CD4-positive, alpha-beta T cell treated with Interferon alpha-2 for 1 hour (primary cell): ENCODE results near the gene MAP3K7CL.
A peak's percentile ranks its signal among the peaks of the same experiment; 100 is the strongest.
"Not testable (repeated sequence)": the region's sequence is repeated elsewhere in the genome, so short reads cannot be mapped to it uniquely, and the experiment has no call there.

Experiments
- DNase-seq, 2 donors: peaks; one replicate each; pipeline ENCODE4 v3.0.0-alpha.2; 2020 to 2022

Gene MAP3K7CL

DNA sequence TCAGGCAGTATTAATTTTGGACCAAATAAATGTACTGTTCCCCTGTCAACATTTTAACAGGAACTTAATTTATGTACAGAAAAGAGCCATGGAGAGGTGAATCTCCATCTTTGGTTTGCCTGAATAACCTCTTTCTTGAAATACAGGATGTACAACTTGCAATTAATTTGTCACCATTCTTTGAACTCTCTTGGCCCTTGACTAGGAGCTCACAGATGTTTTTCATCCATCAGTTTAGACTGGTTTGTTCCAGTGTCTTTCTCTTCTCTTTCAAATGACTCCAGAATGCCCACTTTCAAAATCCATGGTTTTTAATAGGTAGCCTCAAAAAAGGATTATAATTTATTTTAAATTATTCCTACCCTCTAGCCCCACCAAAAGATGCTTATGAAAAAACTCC is 5.0 kb downstream of the MAP3K7CL start:
- DNase-seq, result no peak

DNA sequence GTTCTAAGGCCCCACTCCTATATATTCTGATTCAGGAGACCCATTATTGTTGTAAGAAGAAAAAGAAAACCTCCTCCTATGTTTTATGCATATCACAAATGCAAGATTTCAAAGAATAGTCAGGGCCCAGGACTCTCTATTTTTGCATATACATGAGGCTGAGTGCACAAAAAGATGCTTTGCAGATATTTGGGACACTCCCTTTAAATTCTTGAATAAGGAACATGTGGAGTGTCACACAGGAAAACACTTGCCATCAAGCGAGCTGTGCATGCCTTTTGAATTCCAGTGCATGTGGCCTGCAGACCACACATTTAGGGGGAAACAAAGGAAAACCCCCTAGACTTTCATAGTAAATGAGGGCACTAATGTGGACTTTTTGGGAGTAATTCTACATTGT is 5.6 kb downstream of the MAP3K7CL start:
- DNase-seq, result no peak

DNA sequence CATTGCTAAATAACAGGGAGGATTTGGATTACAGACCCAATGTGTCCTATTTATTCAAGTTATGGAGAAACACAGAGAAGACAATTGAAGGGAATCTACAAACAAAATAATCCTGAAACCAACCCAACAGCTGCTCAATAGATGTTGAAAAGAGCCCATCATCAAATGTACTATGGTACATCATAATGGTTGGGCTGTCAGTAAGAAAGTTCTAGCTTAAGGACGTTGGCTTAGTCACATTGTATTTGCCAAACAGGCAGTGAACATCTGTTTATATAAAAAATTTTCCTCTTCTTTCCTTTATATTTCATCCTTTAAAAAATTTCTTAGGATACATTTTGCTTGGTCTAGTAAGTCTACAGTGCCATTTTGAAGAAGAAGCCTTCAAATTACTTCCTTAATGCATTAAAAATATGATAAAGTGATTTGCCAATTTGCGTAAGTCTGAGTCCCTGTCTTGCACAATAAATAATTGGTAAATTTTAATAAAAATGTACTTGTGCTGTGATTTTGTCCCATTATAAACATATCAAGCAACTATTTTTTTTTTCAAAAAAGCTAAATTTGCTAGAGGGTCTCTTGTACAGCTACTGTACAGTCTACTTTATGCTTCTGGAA is 14.4 kb downstream of the MAP3K7CL start:
- no peak for DNase-seq

DNA sequence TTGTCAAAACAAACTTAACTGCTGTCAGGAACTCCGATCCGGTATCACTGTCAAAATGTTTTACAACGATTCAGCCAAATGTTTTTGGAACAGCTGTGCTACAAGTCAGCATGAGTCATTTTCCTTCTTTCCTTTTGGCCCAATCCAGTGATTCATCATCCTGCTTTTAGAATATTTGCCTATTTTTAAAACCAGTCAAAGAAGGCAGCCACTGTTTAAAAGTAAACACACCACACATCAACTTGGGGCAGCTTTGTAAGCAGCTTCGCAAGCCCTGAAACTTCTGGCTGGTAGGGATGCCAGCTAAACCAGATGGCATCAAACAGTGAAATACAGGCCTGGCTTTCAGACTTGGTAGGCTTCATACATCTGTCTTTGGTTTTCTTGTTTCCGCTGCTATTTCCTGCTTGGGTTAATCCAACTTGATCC is 14.9 kb downstream of the MAP3K7CL start:
- DNase-seq, result no peak

DNA sequence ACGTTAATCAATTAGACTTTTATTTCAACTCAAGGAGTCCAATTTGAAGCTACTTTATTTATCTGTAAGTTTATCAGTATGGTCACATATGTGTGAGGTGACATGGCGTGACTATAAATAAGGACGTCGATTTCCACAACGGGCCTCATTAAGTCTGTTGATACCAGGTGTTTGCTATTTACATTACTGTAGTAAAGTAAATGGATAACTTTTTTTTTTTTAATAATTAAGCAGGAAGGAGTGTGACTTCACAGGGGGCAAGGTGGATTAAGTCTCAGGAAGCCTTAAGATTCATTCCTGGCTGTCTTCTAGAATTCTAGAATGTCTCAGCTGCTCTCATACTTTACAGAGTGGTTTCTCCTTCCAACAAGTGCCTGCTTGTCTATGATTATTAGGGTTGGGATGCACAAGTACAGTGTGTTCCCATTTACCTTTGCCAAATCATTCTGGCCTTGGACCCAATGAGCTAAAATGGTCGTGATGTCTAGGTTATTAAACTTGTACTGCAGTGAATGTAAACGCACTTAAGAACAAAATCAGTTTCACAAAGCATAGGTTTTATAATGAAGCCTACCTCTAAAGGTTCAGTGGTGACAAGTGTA is 15.5 kb downstream of the MAP3K7CL start:
- no peak for DNase-seq

DNA sequence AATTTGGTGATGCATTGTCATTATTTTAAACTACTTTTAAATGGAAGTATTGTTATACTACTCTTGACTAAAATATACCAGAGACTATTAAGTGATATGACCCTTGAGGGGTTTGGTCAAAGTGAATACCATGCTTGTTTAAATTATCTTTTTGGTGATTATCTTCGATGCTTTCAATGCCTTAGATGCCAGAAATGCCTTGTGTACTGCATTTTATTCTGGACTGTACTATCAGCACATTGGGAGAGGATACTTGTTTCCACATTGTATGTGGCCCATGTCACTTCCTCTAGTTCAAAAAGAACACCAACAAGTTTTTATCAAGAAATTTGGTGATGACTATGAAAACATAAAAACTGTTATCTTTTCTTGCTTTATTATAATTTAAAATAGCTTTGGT is 16.3 kb downstream of the MAP3K7CL start:
- no peak for DNase-seq

DNA sequence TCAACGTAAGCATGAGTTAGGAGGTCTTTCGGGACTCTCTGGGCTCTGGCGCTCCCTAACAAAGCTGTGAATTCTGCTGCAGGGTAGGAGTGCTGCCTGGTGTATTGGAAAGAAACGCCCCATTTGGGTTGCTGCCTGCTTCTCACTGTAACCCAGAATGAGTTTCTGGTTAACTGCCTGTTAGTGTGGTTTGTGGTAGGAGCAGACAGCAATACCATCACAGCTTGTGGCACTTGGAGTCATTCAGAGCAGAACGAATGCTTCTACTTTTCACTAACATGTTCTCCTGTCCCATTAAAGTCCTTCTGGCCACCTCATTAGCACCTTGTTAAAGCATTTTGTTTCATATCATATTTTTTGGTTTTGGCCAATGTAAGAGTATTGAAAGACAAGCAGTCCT is 18.1 kb downstream of the MAP3K7CL start:
- DNase-seq, result no peak

DNA sequence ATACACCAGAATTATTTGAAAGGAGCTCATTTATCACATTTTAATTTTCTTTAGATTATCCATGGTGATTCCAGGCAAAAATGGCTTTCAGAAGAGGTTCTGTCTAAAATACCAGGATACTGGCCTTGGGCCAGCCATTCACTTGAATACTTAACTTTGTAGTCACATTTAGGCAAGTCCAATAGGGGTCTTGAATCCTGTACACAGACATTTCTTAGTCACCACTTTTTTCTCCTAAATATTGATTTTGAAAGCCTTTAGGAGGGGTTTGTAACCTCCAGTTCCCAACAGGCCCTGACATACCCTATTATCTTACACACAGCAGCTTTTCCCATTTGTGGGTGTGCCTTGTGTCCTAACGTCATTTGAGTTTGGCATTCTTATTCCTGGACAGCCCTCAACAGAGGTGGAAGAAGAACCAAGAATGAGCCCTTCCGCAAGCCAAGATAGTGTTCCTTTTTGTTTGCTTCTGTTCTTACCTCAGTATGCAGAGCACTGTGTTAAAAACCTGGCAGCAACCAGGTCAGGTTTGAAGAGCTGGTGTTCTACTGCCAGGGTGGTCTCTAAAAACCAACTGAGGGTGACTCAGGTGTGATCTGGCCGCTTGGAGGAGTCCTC is 19.5 kb downstream of the MAP3K7CL start:
- DNase-seq, result no peak

DNA sequence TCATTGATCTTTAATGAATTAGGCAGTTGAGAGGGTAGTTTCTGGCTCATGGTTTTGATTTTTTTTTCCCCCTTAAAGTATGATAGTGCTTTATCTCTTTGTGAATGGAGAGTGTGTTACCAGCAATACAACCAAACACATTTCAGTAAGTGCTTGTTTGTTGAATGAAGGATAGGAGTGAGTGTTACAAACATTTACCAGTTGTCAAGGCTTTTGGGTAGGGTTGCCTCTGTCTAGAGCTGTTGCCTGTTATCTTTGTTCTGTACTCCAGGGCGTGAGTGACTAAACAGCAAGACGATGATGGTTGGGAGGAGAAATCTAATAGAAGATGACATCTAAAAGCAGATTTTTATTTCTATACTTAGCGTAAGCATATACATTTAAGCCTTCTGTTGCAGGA is 21.5 kb downstream of the MAP3K7CL start:
- no peak for DNase-seq

DNA sequence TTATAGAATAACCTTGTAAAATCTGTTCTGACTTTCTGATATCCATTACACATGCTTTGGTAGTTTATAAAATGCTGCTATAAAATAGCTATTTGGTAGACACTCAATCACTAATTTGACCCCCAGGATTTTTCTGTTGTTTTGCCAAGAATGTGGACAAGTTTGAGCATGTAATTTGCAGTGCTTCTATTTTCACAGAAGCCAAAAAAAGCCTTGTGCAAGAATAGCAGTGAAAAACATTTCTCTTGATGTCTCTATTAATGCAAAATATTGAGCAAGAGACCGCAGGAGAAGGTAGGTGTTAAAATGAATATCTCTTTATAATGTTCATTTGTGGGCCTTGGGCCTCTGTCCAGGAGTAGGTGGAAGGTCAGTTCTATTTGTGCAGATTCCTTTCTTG is 22.5 kb downstream of the MAP3K7CL start:
- DNase-seq, result no peak

DNA sequence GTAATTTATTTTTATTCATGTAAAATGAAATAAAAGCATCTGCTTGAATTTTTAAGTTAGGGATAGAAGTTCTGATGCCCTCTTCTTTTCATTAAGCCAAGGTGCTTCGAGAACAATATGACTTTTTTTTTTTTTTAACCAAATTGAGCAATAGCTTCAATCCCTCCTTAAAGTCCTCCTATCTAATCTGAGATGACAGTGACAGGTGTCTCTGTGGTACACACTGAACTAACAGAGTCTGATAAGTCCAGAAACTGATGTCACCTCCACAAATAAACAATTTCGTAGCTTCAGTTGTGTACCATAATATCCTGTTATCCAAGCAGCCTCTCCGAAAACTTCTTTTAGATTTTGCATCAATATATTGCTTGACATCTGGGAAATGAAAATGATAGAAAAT is 23.8 kb downstream of the MAP3K7CL start:
- no peak for DNase-seq

DNA sequence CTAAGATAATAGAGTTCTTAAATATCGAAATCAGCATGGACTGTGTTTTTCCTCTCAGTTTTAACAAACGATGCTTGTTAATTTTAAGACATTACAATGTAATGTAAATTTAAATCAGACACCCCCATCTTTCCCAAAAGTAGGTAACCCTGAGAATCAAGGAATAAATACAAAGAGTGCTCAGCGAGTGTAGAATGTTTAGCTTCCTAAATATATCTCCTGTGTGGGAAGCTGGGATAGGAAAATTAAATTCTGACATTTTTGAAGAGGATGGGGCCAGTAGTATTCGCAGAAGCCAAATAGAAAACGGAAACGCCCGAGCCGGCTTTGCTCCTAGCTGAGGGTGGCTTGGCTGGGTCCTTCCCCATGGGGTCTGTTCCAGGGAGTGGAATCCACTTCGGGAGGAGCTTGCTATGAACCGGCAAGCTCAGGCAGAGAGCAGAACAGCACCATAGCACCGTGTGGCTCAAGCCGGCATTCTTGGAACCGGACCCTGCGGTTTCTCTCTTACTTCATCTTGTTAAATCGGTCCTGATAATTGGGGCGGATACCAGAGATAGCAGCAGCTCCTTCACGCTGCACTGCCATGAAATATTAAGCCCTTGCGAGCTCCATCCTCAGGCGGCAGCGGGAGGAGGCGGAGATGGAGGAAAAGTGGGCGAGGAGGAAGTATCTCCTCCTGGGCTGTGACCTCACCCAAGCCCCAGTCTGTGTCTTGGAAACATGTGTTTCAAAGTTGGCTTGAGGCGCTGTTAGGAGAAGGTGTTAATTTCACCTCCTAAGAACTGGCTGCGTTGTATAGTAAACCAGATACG is 24.9 kb downstream of the MAP3K7CL start:
- DNase-seq, result no peak

DNA sequence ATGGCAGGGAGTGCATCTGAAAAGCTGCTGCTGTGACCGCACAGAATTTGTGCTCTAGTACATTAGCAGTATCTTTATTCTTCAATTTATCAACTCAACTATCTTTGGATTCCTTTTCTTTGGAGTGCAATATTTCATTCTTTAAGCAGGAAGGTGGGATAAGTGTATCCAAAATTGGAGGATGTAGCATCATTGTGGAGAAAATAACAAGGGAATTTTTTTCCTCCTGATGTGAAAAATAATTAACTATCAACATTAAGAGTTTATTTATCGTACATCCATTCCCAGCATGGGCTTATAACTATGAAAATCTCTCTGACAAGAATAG is 25.5 kb downstream of the MAP3K7CL start:
- no peak for DNase-seq

DNA sequence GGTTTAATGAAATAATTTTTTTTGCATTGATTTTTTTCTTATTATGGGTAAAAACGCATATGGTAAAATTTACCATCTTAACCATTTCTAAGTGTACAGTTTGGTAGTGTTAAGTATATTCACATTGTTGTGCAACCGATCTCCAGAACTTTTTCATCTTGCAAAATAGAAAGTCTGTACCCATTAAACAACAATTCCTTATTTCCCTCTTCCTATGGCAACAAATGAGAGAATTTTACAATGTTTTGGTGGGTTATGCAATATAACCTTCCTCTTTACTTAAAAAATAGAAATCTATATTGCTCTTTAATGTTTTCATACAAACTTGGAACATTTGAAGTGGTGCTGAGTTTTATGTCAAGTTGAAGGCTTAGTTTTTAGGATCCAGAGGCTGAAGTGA is 26.6 kb downstream of the MAP3K7CL start:
- no peak for DNase-seq

DNA sequence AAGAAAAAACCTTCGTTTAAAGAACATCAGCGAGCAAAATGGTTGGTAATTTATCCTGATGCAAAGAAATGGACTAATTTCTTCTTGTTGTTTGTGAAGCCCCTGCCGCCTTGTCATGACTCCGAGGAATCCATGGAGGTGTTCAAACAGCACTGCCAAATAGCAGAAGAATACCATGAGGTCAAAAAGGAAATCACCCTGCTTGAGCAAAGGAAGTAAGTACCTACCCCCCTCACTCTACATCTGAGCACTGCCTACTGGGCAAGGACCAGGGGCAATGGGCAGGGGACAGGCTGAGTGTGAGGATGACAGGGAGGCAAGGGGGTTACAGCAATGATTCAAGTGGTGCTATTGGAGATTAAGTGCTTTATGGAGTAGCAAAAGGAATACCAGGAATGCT is 29.4 kb downstream of the MAP3K7CL start:
- no peak for DNase-seq

DNA sequence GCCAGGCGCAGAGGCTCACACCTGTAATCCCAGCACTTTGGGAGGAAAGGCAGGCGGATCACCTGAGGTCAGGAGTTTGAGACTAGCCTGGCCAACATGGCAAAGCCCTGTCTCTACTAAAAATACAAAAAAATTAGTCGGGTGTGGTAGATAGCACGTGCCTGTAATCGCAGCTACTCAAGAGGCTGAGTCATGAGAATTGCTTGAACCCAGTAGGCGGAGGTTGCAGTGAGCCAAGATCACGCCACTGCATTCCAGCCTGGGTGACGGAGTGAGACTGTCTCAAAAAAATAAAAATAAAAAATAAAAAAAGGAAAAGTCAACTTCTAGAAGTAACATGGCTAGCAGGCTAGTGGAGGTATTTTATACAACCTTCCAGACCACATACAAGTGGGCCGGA is 32.4 kb downstream of the MAP3K7CL start:
- DNase-seq, result peak in 1 of 2 donors; percentile 47

DNA sequence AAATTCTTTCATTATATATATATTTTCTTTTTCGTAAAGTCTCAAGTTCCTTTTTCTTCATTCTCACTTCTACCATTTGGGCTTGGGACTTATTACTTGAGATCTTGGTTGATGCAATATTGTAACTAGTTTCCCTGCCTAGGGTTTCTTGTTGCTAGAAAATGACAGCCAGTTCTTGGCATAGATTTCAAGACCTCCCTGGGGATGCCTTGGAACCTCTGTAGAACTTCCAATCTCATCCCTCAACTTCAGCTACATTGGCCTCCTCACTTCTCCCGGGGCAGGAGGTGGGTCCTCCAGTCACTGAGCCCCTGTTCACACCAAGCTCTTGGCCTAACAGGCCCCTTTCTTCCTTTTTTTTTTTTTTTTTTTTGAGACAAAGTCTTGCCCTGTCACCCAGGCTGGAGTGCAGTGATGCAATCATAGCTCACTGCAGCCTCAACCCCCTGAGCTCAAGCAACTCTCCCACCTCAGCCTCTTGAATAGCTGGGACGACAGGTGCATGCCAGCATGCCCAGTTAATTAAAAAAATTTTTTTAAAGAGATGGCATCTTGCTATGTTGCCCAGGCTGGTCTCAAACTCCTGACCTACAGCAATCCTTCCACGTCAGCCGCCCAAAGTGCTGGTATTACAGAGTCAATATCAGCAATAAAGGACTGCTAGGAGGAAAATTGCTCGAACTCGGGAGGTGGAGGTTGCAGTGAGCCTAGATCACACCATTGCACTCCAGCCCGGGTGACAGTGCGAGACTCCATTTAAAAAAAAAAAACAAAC is 33.1 kb downstream of the MAP3K7CL start:
- DNase-seq, result no peak

DNA sequence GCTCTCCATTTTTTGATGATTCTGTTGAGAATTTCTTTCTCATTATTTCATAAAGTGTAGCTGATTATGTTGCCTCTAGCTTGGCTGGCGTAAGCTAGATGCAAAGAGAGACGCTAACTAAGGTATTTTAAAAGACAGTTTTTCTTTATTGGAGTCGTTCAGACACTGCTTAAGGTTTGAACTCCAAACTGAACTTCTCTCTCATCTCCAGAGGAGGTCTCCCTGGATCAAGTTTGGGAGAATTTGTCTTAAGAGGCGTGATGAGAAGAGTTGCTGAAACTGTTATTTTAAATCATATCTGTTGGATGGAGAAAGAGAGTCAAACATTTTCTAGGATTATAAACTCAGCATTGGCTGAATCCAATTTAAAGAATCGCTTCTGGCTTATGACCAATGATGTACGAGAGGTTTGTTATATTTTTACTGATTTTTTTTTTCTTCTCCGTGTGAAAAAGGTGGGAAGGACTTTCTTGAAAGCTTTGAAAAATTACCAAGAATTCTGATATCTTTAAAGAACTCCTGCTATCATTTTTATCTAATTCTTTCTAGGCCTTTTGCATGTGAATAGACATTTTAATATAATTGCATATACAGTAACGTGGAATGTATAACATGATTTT is 34.0 kb downstream of the MAP3K7CL start:
- no peak for DNase-seq

DNA sequence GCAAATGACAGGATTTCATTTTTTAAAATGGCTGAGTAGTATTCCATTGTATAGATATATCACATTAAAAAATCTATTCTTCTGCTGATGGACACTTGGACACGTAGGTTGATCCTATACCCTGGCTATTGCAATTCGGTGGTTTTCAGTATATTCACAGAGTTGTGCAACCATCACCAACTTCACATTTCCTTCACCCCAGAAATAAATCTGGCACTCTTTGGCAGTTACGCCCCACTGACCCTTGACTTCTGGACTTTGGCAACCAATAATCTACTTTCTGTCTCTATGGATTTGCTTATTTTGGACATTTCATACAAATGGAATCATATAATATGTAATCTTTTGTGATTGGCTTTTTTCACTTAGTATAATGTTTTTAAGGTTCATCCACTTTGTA is 35.9 kb downstream of the MAP3K7CL start:
- no peak for DNase-seq

DNA sequence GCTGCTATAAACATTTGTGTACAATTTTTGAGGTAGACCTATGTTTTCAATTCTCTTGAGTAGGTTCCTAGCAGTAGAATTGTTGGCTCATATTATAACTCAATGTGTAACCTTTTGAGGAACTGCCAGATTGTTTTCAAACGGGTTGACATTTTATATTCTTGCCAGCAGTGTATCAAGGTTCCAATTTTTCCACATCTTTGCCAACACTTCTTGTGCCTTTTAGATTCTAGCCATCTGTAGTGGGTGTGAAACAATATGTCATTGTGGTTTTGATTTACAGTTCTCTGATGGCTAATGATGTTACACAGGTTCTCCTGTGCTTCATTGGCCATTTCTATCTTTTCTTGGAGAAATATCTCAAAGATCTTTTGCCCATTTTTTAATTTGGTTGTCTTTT is 36.4 kb downstream of the MAP3K7CL start:
- no peak for DNase-seq

DNA sequence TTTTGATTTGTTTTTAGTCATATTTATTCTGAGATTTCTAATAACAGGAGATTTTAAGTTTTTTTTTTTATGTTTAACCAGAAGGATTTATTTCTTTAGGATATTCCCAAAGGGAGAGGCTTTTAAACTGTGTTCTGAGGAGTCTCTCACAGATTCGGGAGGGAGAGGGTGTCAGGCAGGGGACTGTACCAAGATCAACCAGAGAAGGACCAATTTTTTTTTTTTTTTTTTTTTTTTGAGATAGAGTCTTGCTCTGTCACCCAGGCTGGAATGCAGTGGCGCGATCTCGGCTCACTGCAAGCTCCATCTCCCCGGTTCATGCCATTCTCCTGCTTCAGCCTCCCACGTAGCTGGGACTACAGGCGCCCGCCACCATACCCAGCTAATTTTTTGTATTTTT is 37.0 kb downstream of the MAP3K7CL start:
- DNase-seq, result not testable (repeated sequence)

DNA sequence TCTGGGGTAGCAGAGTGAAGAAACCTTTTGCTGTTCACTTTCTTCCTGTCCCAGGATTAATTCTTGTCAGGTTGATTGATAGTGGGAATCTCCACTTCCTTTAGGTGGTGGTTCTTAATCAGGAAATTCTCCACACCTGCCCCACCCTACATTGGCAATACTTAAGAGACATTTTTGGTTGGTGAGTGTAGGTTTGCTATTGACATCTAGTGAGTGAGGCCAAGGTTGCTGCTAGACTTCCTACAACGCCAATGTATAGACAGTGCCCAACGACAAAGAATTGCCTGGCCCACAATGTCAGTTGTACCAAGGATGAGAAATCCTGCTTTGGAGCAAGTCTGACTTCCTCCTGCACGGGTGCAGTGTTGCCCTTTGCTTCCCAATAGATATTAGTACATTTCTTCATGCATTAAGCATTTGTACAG is 38.5 kb downstream of the MAP3K7CL start:
- DNase-seq, result no peak

DNA sequence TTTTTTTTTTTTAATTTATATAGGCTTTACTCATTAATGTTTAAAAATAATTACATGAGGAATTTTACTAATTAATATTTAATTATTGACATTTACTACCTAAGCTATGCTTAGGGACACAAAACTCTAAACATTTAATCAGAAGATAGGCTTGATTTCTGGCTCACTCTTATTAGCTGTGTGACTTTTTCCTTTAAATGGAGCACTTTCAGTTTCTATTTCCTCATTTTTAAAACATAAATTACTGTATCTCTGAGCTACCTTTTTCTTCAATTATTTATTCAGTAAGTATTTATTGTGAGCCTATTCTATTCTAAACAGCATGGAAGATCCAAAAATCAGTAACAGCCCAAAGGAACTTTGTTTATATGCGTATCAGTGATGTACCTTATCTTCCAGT is 40.5 kb downstream of the MAP3K7CL start:
- peak in 1 of 2 donors; percentile 34 for DNase-seq
